Panc1 (cell line): ENCODE data around the gene CCNG2. TPM values are rescaled to one million over a fixed set of nuclear protein-coding genes. Genes with fewer than 3 reads are reported as not detected.

Experiments used
- ATAC-seq: fragments of 200-7000 bp; cut with Tn5 transposase; 2 replicates; pipeline ENCODE4 v1.9.1; 2020; ENCODE audit warnings: mild to moderate bottlenecking, moderate library complexity
- BruUV-seq: library from RNA; stranded (reverse); fragments of 400-500 nt; replicated peaks from 2 replicates; lab custom pipeline; 2021; lab: Mats Ljungman, UMichigan
- CTCF ChIA-PET: fragments of 300-600 bp; sonication (Branson Sonifier 250); formaldehyde crosslinking; loops from one replicate; lab custom pipeline; 2022; ENCODE audit warnings: antibody characterized with exemption; lab: Charles Lee
- POLR2A ChIA-PET: fragments of 300-600 bp; sonication (Branson Sonifier 250); formaldehyde crosslinking; loops from one replicate; lab custom pipeline; 2022; ENCODE audit warnings: antibody characterized with exemption; lab: Charles Lee
- DNase-seq: peaks from one replicate; pipeline ENCODE4 v3.0.0-alpha.2; 2010; ENCODE audit warnings: low read depth, low spot score
- H3K27ac ChIP-seq: 2 replicates; pipeline ENCODE4 v1.5.1; 2011; ENCODE audit warnings: mild to moderate bottlenecking, low read length, inconsistent platforms
- H3K27me3 ChIP-seq: fragments of 200-500 bp; sonication (Bioruptor generic); 2 replicates; pipeline ENCODE4 v1.6.0; 2014; ENCODE audit warnings: low read length, inconsistent platforms; ENCODE audit not compliant: control insufficient read depth, insufficient read depth
- H3K36me3 ChIP-seq: fragments of 200-500 bp; sonication (Bioruptor generic); 2 replicates; pipeline ENCODE4 v1.5.1; 2014; ENCODE audit warnings: inconsistent platforms, mild to moderate bottlenecking, low read length, moderate library complexity; ENCODE audit not compliant: control insufficient read depth, insufficient read depth
- H3K4me1 ChIP-seq: 2 replicates; pipeline ENCODE4 v1.5.1; 2011; ENCODE audit warnings: inconsistent platforms, mild to moderate bottlenecking, low read length, moderate library complexity; ENCODE audit not compliant: control insufficient read depth, insufficient read depth
- H3K4me3 ChIP-seq, 2 experiments: 2 replicates each; pipeline ENCODE4 v1.5.1; 2011 to 2012; ENCODE audit warnings: low read depth in 2 of 2, low read length in 2 of 2, mild to moderate bottlenecking in 2 of 2, inconsistent platforms in 1 of 2, moderate library complexity in 1 of 2
- H3K9me3 ChIP-seq: fragments of 200-500 bp; sonication (Bioruptor generic); 2 replicates; pipeline ENCODE4 v1.5.1; 2014; ENCODE audit warnings: low read depth, mild to moderate bottlenecking, inconsistent platforms, low read length, moderate library complexity; ENCODE audit not compliant: control insufficient read depth, insufficient read depth
- POLR2AphosphoS5 ChIP-seq: IDR thresholded peaks from 2 replicates; pipeline ENCODE4 v1.6.1; 2012; ENCODE audit warnings: mild to moderate bottlenecking, low read depth, low read length, moderate library complexity
- SIN3A ChIP-seq: IDR thresholded peaks from 2 replicates; pipeline ENCODE4 v1.6.1; 2012; ENCODE audit warnings: low read depth, mild to moderate bottlenecking, low read length, moderate library complexity, borderline replicate concordance; ENCODE audit not compliant: insufficient read depth
- TCF7L2 ChIP-seq: IDR thresholded peaks from 2 replicates; pipeline ENCODE4 v1.6.1; 2011; ENCODE audit warnings: mild to moderate bottlenecking, low read depth, low read length, inconsistent platforms
- in situ Hi-C: cut with HindIII; loops from 2 replicates; pipeline ENCODE4 v1.10.0; 2016; ENCODE audit warnings: low sequenced_read_pairs, low pct_unique_long_range_greater_than_20kb
- intact Hi-C: fragments of 100-400 bp; cut with micrococcal nuclease; formaldehyde crosslinking; loops from one replicate; pipeline ENCODE4 v1.10.0; 2022; ENCODE audit not compliant: unreplicated experiment
- total RNA-seq: library from RNA; stranded (reverse); gene quantifications from one replicate; pipeline ENCODE4 v1.2.1, GENCODE V29; 2021; ENCODE audit not compliant: unreplicated experiment
- TF ChIP-seq, protein P1 (sequence below), 2 experiments: IDR thresholded peaks; 2 replicates each; pipeline ENCODE4 v1.6.1; 2011 to 2012; ENCODE audit warnings: low read depth in 2 of 2, control low read depth in 1 of 2, low read length in 1 of 2, mild to moderate bottlenecking in 1 of 2, moderate library complexity in 1 of 2; ENCODE audit not compliant: insufficient read depth in 1 of 2
- TF ChIP-seq, protein P2 (sequence below): fragments of 450-650 bp; IDR thresholded peaks from 2 replicates; pipeline ENCODE4 v1.5.1; 2017; ENCODE audit warnings: mild to moderate bottlenecking

The CCNG2 gene
- total RNA-seq, 1 experiment from 2014 or later = 18.4 TPM

DNA sequence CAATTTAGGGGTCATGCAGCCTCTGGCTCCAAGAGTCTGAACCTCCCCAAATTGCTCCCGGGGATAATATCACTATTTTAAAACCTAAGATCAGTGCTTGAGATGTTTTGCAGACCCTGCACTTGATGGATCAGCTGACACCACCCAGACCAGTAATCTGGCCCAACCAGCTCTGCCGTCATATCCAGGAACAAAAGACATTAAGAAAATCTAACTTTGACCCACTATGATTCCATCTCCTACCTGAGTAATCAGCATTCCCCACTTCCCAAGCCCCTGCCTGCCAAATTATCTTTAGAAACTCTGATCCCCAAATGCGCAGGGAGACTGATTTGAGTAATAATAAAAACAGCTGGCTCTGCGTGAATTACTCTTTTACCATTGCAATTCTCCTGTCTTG, 34.4 kb upstream of the CCNG2 start:
- CTCF ChIA-PET = no interaction called here
- in situ Hi-C loops (no loop called here), intact Hi-C loops (no loop called here)
- Histone ChIP-seq H3K27me3 (no peaks in the 10 kb centered on the region), H3K9me3 (no peaks in the 10 kb centered on the region), H3K4me1 (no peaks in the 10 kb centered on the region), H3K36me3 (no peaks in the 10 kb centered on the region), H3K4me3 (no peak overlapping the region), H3K27ac (no peak overlapping the region)
- TF ChIP-seq SIN3A (no peak), TCF7L2 (no peak), POLR2AphosphoS5 (no peak)
- TF ChIP-seq, protein P1, sequence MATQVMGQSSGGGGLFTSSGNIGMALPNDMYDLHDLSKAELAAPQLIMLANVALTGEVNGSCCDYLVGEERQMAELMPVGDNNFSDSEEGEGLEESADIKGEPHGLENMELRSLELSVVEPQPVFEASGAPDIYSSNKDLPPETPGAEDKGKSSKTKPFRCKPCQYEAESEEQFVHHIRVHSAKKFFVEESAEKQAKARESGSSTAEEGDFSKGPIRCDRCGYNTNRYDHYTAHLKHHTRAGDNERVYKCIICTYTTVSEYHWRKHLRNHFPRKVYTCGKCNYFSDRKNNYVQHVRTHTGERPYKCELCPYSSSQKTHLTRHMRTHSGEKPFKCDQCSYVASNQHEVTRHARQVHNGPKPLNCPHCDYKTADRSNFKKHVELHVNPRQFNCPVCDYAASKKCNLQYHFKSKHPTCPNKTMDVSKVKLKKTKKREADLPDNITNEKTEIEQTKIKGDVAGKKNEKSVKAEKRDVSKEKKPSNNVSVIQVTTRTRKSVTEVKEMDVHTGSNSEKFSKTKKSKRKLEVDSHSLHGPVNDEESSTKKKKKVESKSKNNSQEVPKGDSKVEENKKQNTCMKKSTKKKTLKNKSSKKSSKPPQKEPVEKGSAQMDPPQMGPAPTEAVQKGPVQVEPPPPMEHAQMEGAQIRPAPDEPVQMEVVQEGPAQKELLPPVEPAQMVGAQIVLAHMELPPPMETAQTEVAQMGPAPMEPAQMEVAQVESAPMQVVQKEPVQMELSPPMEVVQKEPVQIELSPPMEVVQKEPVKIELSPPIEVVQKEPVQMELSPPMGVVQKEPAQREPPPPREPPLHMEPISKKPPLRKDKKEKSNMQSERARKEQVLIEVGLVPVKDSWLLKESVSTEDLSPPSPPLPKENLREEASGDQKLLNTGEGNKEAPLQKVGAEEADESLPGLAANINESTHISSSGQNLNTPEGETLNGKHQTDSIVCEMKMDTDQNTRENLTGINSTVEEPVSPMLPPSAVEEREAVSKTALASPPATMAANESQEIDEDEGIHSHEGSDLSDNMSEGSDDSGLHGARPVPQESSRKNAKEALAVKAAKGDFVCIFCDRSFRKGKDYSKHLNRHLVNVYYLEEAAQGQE (IDR thresholded peaks at IDR 0.05; ENCODE audit: insufficient read depth in 1 of 2, low read depth in 2 of 2, low read length in 1 of 2) = no peak
- TF ChIP-seq, protein P2, sequence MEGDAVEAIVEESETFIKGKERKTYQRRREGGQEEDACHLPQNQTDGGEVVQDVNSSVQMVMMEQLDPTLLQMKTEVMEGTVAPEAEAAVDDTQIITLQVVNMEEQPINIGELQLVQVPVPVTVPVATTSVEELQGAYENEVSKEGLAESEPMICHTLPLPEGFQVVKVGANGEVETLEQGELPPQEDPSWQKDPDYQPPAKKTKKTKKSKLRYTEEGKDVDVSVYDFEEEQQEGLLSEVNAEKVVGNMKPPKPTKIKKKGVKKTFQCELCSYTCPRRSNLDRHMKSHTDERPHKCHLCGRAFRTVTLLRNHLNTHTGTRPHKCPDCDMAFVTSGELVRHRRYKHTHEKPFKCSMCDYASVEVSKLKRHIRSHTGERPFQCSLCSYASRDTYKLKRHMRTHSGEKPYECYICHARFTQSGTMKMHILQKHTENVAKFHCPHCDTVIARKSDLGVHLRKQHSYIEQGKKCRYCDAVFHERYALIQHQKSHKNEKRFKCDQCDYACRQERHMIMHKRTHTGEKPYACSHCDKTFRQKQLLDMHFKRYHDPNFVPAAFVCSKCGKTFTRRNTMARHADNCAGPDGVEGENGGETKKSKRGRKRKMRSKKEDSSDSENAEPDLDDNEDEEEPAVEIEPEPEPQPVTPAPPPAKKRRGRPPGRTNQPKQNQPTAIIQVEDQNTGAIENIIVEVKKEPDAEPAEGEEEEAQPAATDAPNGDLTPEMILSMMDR = no peak
- DNase-seq = no peak
- BruUV-seq = no TSS peak
- POLR2A ChIA-PET = no interaction called here
- no peak for ATAC-seq

DNA sequence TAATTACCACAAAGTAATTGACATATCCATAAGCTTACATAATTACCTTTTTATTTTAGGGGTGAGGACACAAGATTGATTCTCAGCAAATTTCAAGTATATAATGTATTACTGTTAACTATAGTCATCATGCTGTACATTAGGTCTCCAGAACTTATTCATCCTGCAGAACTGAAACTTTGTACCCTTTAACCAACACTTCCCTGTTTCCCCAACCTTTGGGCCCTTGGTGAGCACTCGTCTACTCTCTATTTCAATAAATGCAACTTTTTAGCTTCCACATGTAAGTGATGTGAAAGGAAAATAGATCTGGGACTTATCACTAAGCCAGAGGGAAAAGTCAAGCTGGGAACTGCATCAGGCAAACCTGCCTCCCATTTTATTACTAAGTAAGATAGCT, 33.6 kb upstream of the CCNG2 start:
- no peak overlapping the region for H3K4me3 ChIP-seq
- CTCF ChIA-PET = no interaction called here
- POLR2A ChIA-PET = no interaction called here
- no peaks in the 10 kb centered on the region for H3K4me1 ChIP-seq
- no peak overlapping the region for H3K27ac ChIP-seq
- BruUV-seq = no TSS peak
- in situ Hi-C loops = no loop called here
- ATAC-seq (no peak), DNase-seq (no peak)
- no peak for TF ChIP-seq TCF7L2
- TF ChIP-seq, protein P2 = no peak
- TF ChIP-seq, protein P1 (IDR thresholded peaks at IDR 0.05; ENCODE audit: insufficient read depth in 1 of 2, low read depth in 2 of 2, low read length in 1 of 2) = no peak
- TF ChIP-seq SIN3A = no peak
- TF ChIP-seq POLR2AphosphoS5 = no peak
- no peaks in the 10 kb centered on the region for H3K9me3 ChIP-seq
- H3K27me3 ChIP-seq = no peaks in the 10 kb centered on the region
- intact Hi-C loops = no loop called here
- no peaks in the 10 kb centered on the region for H3K36me3 ChIP-seq
